Glutamatergic neuron (in vitro differentiated cells): ENCODE data around the gene TDRD1. TPM values are rescaled to one million over a fixed set of nuclear protein-coding genes. Genes with fewer than 3 reads are reported as not detected.

Experiments used
- DNase-seq: peaks from one replicate; pipeline ENCODE4 v3.0.0; 2022
- H3K27ac Mint-ChIP-seq: one replicate; pipeline ENCODE4 v1.8.0; 2020; ENCODE audit warnings: mild to moderate bottlenecking, mixed read lengths, inconsistent platforms; ENCODE audit not compliant: unreplicated experiment
- H3K27me3 Mint-ChIP-seq: one replicate; pipeline ENCODE4 v1.8.0; 2020; ENCODE audit warnings: mild to moderate bottlenecking, moderate library complexity, mixed read lengths, inconsistent platforms; ENCODE audit not compliant: unreplicated experiment
- H3K36me3 Mint-ChIP-seq: one replicate; pipeline ENCODE4 v1.8.0; 2020; ENCODE audit warnings: mild to moderate bottlenecking, mixed read lengths, inconsistent platforms; ENCODE audit not compliant: unreplicated experiment
- H3K4me1 Mint-ChIP-seq: one replicate; pipeline ENCODE4 v1.8.0; 2020; ENCODE audit warnings: mild to moderate bottlenecking, low read depth, mixed read lengths, inconsistent platforms; ENCODE audit not compliant: unreplicated experiment
- H3K4me3 Mint-ChIP-seq: one replicate; pipeline ENCODE4 v1.8.0; 2020; ENCODE audit warnings: mild to moderate bottlenecking, mixed read lengths, inconsistent platforms; ENCODE audit not compliant: unreplicated experiment
- H3K9me3 Mint-ChIP-seq: one replicate; pipeline ENCODE4 v1.8.0; 2020; ENCODE audit warnings: mild to moderate bottlenecking, moderate library complexity, mixed read lengths, inconsistent platforms; ENCODE audit not compliant: unreplicated experiment
- CTCF ChIP-seq: fragments of 200-600 bp; sonication (generic); IDR thresholded peaks from one replicate; pipeline ENCODE4 v1.5.0; 2021; ENCODE audit not compliant: partially characterized antibody, unreplicated experiment
- total RNA-seq: library from RNA; stranded (reverse); fragmentation: NEBNext Ultra II Directional; extraction: Animal tissue kit (Norgen Biotek cat#: 25700); gene quantifications from one replicate; pipeline ENCODE4 v1.2.1, GENCODE V29; 2021; ENCODE audit not compliant: unreplicated experiment

The TDRD1 gene
- total RNA-seq, 1 donor from 2014 or later: not detected

GRCh38 chr10:114278140-114278883 is 99.2 kb downstream of the TDRD1 start:
- Mint-ChIP-seq H3K4me1 (no peaks in the 10 kb centered on the region), H3K36me3 (no peaks in the 10 kb centered on the region), H3K9me3 (peaks cover 1% of the 10 kb centered on the region), H3K27ac (no peak overlapping the region), H3K27me3 (peaks cover 5% of the 10 kb centered on the region), H3K4me3 (no peak overlapping the region)
- TF ChIP-seq CTCF: no peak
- no peak for DNase-seq

- Mint-ChIP-seq H3K4me1 (no peaks in the 10 kb centered on the region), H3K27ac (no peak overlapping the region), H3K9me3 (peaks cover 1% of the 10 kb centered on the region), H3K36me3 (no peaks in the 10 kb centered on the region), H3K4me3 (no peak overlapping the region), H3K27me3 (peaks cover 5% of the 10 kb centered on the region)
- no peak for TF ChIP-seq CTCF
- DNase-seq: no peak
These were observed 99.7 kb downstream of the TDRD1 start for GRCh38 chr10:114278884-114279191.

- TF ChIP-seq CTCF: no peak
- Mint-ChIP-seq H3K27ac (no peak overlapping the region), H3K27me3 (peaks cover 5% of the 10 kb centered on the region), H3K4me3 (no peak overlapping the region), H3K4me1 (no peaks in the 10 kb centered on the region), H3K36me3 (no peaks in the 10 kb centered on the region), H3K9me3 (peaks cover 1% of the 10 kb centered on the region)
- DNase-seq: no peak
These were observed 100.1 kb downstream of the TDRD1 start for GRCh38 chr10:114279289-114279688.

GRCh38 chr10:114279901-114280644 is 100.9 kb downstream of the TDRD1 start:
- no peak overlapping the region for H3K4me3 Mint-ChIP-seq
- no peaks in the 10 kb centered on the region for H3K36me3 Mint-ChIP-seq
- no peak for DNase-seq
- H3K9me3 Mint-ChIP-seq: peaks cover 1% of the 10 kb centered on the region
- TF ChIP-seq CTCF: no peak
- H3K27ac Mint-ChIP-seq: peak overlapping the region; percentile 31
- H3K4me1 Mint-ChIP-seq: no peaks in the 10 kb centered on the region
- H3K27me3 Mint-ChIP-seq: peaks cover 5% of the 10 kb centered on the region

GRCh38 chr10:114281006-114281405 is 101.9 kb downstream of the TDRD1 start:
- no peaks in the 10 kb centered on the region for H3K9me3 Mint-ChIP-seq
- DNase-seq: no peak
- peaks cover 5% of the 10 kb centered on the region for H3K27me3 Mint-ChIP-seq
- no peak overlapping the region for H3K4me3 Mint-ChIP-seq
- H3K27ac Mint-ChIP-seq: no peak overlapping the region
- H3K36me3 Mint-ChIP-seq: no peaks in the 10 kb centered on the region
- no peak for TF ChIP-seq CTCF
- no peaks in the 10 kb centered on the region for H3K4me1 Mint-ChIP-seq
